ES-I3 (cell line): ENCODE measurements around the gene ERCC6.

Source experiments
- H3K36me3 ChIP-seq: 2 replicates; pipeline ENCODE4 v1.6.1; 2013; ENCODE audit warnings: mild to moderate bottlenecking, low read length, control low read depth, moderate library complexity; ENCODE audit not compliant: insufficient read depth
- H3K4me1 ChIP-seq: 2 replicates; pipeline ENCODE4 v1.6.1; 2013; ENCODE audit warnings: mild to moderate bottlenecking, control low read depth, low read length; ENCODE audit not compliant: insufficient read depth
- H3K9ac ChIP-seq: 2 replicates; pipeline ENCODE4 v1.6.1; 2013; ENCODE audit warnings: low read depth, mild to moderate bottlenecking, low read length, moderate library complexity
- H3K9me3 ChIP-seq: 2 replicates; pipeline ENCODE4 v1.6.1; 2013; ENCODE audit warnings: mild to moderate bottlenecking, low read length, moderate library complexity; ENCODE audit not compliant: control insufficient read depth, insufficient read depth

Gene ERCC6

GRCh38 chr10:49478819-49479218 is 60.1 kb downstream of the ERCC6 start:
- Histone ChIP-seq H3K9me3 (no peaks in the 10 kb centered on the region), H3K9ac (no peak overlapping the region), H3K4me1 (no peaks in the 10 kb centered on the region), H3K36me3 (no peaks in the 10 kb centered on the region)

DNA sequence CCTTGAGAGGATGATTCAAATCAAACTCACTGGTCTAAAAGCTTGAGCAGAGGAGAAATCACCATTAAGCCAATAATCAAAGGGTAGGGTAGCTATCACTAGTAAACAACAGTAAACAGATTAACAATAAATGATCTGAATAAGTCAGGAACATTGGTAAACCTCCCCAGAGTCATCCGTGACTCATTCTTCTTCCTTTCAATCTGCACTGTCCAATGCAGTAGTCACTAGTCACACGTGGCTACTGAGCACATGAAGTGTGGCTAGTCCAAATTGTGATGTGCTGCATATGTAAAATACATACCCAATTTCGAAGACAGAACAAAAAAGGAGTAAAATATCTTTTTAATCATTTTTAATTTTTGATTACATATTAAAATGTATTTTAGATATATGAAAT is 64.0 kb downstream of the ERCC6 start:
- Histone ChIP-seq H3K9me3 (no peaks in the 10 kb centered on the region), H3K4me1 (no peaks in the 10 kb centered on the region), H3K36me3 (no peaks in the 10 kb centered on the region), H3K9ac (no peak overlapping the region)

DNA sequence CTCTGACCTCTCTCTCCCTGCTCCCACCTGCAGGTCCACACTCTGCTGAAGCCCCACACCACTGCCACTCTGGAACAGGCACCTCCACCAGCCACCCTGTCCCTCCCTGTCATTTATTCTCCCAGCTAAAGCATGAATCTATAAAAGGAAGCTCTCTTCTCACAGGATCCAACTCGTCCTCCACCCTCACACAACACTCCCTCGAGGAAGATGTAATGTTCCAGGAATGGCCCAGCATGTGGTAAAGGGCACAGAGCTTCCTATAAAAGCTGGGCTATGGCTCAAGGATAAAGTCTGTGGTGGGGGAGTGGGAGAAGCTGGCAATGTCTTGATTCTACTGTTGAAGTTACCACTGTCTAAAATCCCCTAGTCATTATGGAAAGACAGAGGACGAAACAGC is 67.4 kb downstream of the ERCC6 start:
- Histone ChIP-seq H3K9me3 (no peaks in the 10 kb centered on the region), H3K4me1 (no peaks in the 10 kb centered on the region), H3K9ac (no peak overlapping the region), H3K36me3 (no peaks in the 10 kb centered on the region)

GRCh38 chr10:49465736-49466135 is 73.2 kb downstream of the ERCC6 start:
- Histone ChIP-seq H3K9ac (no peak overlapping the region), H3K9me3 (peaks cover 13% of the 10 kb centered on the region), H3K36me3 (no peaks in the 10 kb centered on the region), H3K4me1 (no peaks in the 10 kb centered on the region)
